ENCODE data around the gene TTC12. TPM values are rescaled to one million over a fixed set of nuclear protein-coding genes. Genes with fewer than 3 reads are reported as not detected.
"Not testable (repeated sequence)": the region's sequence is repeated elsewhere in the genome, so short reads cannot be mapped to it uniquely, and the experiment has no call there.

Gene TTC12
- polyA plus RNA-seq, 6 donors from 2014 or later = 7.4 to 13.3 (median 10.5) TPM

DNA sequence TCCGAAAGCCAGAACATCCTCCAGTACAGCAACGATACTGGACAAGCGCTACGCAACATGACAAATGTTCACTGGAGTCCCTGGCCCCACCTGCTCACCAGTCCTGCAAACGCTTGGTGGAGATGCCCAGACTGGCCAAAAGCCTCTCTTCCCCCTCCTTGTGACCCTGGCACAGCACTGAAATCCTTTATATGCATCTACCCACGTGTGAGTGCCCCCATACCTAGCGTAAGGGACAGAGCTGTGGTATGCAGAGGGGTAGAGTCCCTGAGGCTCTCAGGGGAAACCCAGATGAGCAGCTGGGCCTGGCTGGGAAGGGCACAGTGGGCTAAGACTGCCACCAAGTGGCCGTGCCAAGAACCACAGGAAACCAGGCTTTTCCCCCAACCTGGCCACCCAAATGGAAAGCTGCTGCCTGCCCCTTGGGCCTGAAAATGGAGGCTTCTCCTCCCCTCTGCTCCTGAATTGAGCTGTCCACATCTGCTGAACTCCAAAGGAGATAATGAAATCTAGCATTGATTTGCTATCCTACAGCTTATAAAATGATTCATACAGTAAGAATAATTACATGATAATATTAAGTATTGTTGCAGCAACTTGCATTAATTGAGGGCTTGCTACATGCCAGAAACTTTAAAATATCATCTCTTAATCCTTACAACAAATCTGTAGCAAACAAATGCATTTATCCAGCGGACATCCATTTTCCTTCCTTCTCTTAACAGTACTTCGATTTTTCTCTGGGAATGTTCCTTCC is 24.8 kb upstream of the TTC12 start:
- no peaks in the 10 kb centered on the region for H3K9me3 Mint-ChIP-seq
- H3K27ac Mint-ChIP-seq = no peak overlapping the region
- DNase-seq (peak; percentile 67), ATAC-seq (ENCODE audit: low read depth in 2 of 2) (peak; percentile 100)
- no peak overlapping the region for H3K4me3 Mint-ChIP-seq
- H3K27me3 Mint-ChIP-seq = peaks cover 8 to 23% (median 22%) of the 10 kb centered on the region in 3 donors
- H3K36me3 Mint-ChIP-seq = peaks cover 0 to 6% of the 10 kb centered on the region in 2 donors
- H3K4me1 Mint-ChIP-seq = peaks cover 0 to 6% (median 3%) of the 10 kb centered on the region in 3 donors

DNA sequence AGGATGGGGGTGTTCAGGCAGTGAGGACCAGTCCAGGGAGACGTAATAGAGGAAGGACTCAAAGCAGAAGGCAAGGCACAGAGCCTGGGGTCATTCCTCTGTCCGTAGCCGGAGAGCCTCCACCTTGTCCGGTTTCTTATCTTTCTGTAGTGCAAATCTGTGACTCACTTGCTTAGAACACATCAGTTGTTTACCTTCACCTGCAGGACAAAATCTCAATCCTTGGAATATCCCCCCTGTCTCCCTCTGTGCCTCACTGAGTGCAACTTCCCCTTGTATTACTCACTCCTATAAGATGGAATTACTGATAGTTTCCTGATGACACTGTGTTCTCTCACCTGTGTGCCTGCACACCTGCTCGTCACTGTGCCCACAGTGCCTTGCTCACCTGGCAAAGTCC is 20.4 kb upstream of the TTC12 start:
- Mint-ChIP-seq H3K27ac (no peak overlapping the region), H3K4me3 (no peak overlapping the region)

DNA sequence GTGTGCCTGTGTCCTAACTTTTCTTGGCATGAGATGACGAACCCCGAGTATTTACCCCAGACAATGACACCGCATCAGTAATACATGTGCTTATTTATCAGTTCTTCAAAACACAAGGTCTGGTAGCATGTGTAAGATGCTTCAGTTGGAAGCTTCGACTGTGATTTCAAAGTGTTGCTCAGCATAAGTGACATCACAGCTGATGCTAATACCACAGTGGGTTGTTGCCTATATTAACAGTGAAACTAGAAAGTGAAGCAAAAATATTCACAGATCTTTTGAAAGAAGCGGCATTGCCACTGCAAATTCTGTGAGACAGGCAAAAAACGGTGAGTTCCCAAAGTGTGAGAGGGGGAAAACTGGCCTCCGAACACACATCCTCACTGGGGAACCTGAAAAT is 18.4 kb upstream of the TTC12 start:
- Mint-ChIP-seq H3K4me3 (no peak overlapping the region), H3K27ac (no peak overlapping the region), H3K9me3 (no peaks in the 10 kb centered on the region), H3K27me3 (peaks cover 40 to 69% (median 50%) of the 10 kb centered on the region in 3 donors), H3K4me1 (no peaks in the 10 kb centered on the region), H3K36me3 (peaks cover 0 to 6% of the 10 kb centered on the region in 2 donors)
- DNase-seq (no peak), ATAC-seq (ENCODE audit: low read depth in 2 of 2) (no peak)

More for the DNA sequence above, 20.4 kb upstream of the TTC12 start:
- Mint-ChIP-seq H3K9me3 (no peaks in the 10 kb centered on the region), H3K4me1 (peaks cover 0 to 6% (median 3%) of the 10 kb centered on the region in 3 donors), H3K27me3 (peaks cover 24 to 48% (median 38%) of the 10 kb centered on the region in 3 donors), H3K36me3 (peaks cover 0 to 6% of the 10 kb centered on the region in 2 donors)
- no peak for ATAC-seq (ENCODE audit: low read depth in 2 of 2)
- no peak for DNase-seq

DNA sequence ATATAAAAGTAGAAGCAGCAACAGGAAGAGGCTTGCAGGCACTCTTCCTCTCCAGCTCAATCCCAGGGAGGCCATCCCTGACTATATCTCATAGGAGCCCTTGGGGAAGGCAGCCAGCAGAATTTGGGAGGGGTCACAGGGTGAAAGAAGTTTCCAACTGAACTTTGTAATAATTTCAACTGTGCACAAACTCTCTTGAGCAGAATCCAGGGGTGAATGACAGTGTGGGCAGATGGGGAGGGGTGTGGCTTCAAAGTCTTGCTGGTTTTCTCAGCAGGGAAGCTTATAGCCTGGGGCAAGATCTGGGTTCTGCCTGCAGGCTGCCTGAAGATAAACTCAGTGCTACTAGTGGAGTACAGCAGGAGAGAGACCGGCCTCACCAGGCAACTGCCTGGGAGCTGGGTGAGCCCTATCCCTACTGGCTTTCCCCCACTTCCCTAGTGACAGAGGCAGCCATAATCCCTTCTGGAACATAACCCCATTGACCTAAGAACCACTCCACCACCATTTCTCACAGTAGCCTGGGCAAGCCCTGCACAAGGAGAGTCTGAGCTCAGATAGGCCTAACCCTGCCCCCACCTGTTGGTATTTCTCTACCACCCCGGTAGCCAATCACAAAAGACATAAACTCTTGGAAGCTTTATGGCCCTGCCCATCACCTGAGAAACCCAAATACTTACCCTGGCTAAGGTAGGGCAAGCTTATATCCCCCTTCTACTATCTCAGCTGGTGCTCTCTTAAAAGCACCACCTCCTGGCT is 17.8 kb upstream of the TTC12 start:
- ATAC-seq (ENCODE audit: low read depth in 2 of 2) (no peak), DNase-seq (no peak)
- no peaks in the 10 kb centered on the region for H3K9me3 Mint-ChIP-seq
- peak overlapping the region in 1 of 6 donors; percentile 43 for H3K27ac Mint-ChIP-seq
- peaks cover 45 to 75% (median 56%) of the 10 kb centered on the region in 3 donors for H3K27me3 Mint-ChIP-seq
- no peak overlapping the region for H3K4me3 Mint-ChIP-seq
- H3K36me3 Mint-ChIP-seq = peaks cover 0 to 6% of the 10 kb centered on the region in 2 donors
- no peaks in the 10 kb centered on the region for H3K4me1 Mint-ChIP-seq

DNA sequence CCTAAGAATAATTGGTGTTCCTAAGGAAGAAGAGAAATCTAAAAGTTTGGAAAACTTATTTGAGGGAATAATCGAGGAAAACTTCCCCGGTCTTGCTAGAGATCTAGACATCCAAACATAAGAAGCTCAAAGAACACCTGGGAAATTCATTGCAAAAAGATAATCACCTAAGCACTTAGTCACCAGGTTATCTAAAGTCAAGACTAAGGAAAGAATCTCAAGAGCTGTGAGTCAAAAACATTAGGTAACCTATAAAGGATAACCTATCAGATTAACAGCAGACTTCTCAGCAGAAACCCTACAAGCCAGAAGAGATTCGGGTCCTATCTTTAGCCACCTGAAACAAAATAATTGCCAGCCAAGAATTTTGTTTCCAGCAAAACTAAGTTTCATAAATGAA is 15.9 kb upstream of the TTC12 start:
- H3K9me3 Mint-ChIP-seq; H3K4me1 Mint-ChIP-seq; ATAC-seq (ENCODE audit: low read depth in 2 of 2); H3K36me3 Mint-ChIP-seq; H3K4me3 Mint-ChIP-seq; H3K27ac Mint-ChIP-seq; DNase-seq: not testable (repeated sequence)
- H3K27me3 Mint-ChIP-seq = peaks cover 46 to 69% (median 48%) of the 10 kb centered on the region in 3 donors

DNA sequence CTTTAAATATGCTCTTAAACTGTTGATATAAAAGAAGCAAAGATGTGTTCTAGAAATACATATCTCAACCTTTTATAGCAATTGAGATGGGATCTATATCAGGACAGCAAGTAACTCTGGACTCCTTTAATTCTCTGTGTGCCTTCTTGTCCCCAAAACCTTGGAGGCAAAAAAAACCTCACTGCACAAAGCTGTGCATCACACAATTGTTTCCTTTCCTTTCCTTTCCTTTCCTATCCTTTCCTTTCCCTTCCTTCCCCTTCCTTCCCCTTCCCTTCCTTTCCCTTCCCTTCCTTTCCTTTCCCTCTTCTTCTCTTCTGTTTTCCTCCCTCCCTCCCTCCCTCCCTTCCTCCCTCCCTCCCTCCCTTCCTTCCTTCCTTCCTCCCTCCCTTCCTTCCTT is 9.5 kb upstream of the TTC12 start:
- no peak for ATAC-seq (ENCODE audit: low read depth in 2 of 2)
- Mint-ChIP-seq H3K4me3 (no peak overlapping the region), H3K27me3 (peaks cover 19 to 28% (median 27%) of the 10 kb centered on the region in 3 donors), H3K27ac (no peak overlapping the region), H3K36me3 (no peaks in the 10 kb centered on the region), H3K9me3 (no peaks in the 10 kb centered on the region), H3K4me1 (no peaks in the 10 kb centered on the region)
- no peak for DNase-seq

DNA sequence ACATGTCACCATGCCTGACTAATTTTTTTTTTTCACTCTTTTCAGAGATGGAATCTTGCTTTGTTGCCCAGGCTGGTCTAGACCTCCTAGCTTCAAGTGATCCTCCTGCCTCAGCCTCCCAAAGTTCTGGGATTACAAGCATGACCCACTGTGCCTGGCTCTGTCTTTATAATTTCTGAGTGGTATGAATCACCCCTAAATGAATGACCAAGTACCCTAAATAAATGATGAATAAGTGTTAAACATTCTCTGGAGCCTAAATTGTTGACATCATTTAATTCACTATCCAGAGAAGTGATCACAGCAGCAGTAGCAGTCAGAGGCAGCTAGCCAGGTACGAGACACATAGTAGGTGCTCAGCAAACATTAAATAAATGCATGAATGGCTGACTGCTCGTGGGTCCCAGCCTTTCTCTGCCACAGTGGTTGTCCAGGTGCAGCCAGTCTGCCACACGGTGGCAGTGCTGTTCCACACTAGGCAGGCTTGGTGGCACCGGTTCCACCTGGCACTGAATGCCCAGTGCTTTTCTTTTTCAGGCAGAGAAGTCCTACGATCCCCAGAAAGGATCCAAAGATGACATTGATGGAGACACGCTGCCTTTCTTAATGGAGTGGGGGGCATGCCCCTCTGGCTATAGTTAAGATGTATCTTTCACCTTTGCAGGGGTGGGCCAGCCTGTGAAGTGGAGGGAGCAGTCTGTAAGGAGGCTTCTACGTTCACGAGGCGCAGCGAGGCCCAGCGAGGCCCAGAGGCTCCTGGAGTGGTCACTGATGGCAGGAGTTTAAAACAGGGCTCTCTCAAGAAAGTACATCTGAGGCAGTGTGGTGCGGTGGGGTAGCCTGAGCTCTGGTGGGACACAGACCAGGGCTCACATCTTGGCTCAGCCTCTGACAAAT is 8.7 kb upstream of the TTC12 start:
- DNase-seq (peak; percentile 56), ATAC-seq (ENCODE audit: low read depth in 2 of 2) (peak; percentile 84 to 91)
- no peak overlapping the region for H3K4me3 Mint-ChIP-seq
- no peaks in the 10 kb centered on the region for H3K9me3 Mint-ChIP-seq
- no peaks in the 10 kb centered on the region for H3K36me3 Mint-ChIP-seq
- peaks cover 14 to 21% (median 19%) of the 10 kb centered on the region in 3 donors for H3K27me3 Mint-ChIP-seq
- no peak overlapping the region for H3K27ac Mint-ChIP-seq
- no peaks in the 10 kb centered on the region for H3K4me1 Mint-ChIP-seq

DNA sequence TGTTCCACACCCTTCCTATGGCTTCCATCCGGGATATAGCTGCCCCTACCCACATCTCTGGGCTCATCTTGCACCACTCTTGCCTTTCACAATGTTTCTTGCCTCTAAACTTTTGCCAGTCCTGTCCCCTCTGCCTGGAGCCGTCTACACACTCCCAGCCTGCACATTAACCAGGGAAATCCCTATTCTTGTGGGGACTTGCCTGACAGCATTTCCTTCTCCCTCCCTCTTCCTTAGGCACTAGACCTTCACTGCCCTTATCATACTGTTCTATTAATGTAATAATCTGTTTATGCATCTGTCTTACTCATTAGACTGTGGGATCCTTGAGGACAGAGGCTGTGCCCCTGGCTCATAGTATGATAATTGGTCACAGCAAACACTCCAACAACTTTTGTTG is 5.8 kb upstream of the TTC12 start:
- Mint-ChIP-seq H3K27ac (no peak overlapping the region), H3K27me3 (peaks cover 4 to 9% (median 7%) of the 10 kb centered on the region in 3 donors), H3K4me3 (no peak overlapping the region), H3K36me3 (no peaks in the 10 kb centered on the region), H3K4me1 (peaks cover 1 to 13% (median 3%) of the 10 kb centered on the region in 3 donors), H3K9me3 (no peaks in the 10 kb centered on the region)
- DNase-seq (no peak), ATAC-seq (ENCODE audit: low read depth in 2 of 2) (no peak)

DNA sequence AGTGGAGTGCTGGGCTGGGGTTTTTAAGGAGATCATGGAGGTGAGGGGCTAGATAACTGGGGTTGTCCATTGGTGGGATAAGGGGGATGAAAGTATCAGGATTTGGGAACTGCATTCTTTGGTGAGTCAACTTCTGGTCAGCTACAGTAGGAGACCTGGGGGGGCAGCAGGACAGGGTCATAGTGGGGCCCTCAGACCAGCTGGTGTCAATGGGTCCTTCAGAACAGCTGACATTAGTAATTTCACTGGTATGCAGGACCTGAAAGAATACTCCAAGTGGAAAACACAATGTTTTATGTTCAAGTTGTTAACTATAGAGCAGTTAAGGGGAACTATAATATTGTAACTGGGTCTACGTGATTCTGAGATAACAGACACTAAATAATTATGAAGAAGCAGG is 2.8 kb upstream of the TTC12 start:
- no peak for DNase-seq
- Mint-ChIP-seq H3K9me3 (no peaks in the 10 kb centered on the region), H3K27ac (peak overlapping the region in 2 of 6 donors; percentile 21 to 43), H3K4me1 (peaks cover 13 to 33% (median 18%) of the 10 kb centered on the region in 3 donors), H3K4me3 (peak overlapping the region in 1 of 8 donors; percentile 10), H3K36me3 (no peaks in the 10 kb centered on the region), H3K27me3 (peaks cover 4 to 9% (median 7%) of the 10 kb centered on the region in 3 donors)
- ATAC-seq (ENCODE audit: low read depth in 2 of 2) = no peak

DNA sequence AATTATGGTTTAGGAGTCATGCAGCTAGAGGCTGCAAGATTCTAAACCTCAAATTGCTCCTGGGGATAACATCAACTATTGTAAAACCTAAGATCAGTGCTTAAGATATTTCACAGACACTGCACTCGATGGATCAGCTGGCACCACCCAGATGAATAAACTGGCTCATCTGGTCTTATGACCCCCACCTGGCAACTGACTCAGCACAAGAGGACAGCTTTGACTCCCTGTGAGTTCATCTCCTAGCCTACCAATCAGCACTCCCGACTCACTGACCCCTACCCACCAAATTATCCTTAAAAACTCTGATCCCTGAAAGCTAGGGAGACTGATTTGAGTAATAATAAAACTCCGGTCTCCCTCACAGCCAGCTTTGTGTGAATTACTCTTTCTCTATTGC is 782 bp upstream of the TTC12 start:
- H3K4me1 Mint-ChIP-seq = peaks cover 20 to 38% (median 27%) of the 10 kb centered on the region in 3 donors
- ATAC-seq (ENCODE audit: low read depth in 2 of 2) = no peak
- DNase-seq = no peak
- peaks cover 1 to 6% (median 3%) of the 10 kb centered on the region in 3 donors for H3K27me3 Mint-ChIP-seq
- no peaks in the 10 kb centered on the region for H3K9me3 Mint-ChIP-seq
- H3K4me3 Mint-ChIP-seq = peak overlapping the region; percentile 3 to 94 (median 87)
- peaks cover 15 to 17% of the 10 kb centered on the region in 2 donors for H3K36me3 Mint-ChIP-seq
- peak overlapping the region; percentile 5 to 89 (median 86) for H3K27ac Mint-ChIP-seq

DNA sequence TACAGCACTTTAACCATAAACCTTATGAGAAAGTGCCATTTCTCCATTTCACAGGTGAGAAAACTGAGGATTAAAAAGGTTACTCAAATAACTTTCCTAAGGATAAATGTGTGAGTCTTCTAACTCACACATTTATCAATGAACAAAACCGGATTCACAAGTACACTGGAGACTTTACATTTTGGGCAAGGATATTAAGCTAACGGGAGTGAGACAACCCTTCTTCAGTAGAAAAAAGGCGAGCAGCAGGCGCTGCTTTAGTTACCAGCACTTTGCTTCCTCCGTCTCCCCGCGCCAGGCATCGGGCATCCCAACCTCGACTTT is 356 bp upstream of the TTC12 start:
- H3K4me3 Mint-ChIP-seq = peak overlapping the region; percentile 76 to 94 (median 88)
- H3K27me3 Mint-ChIP-seq = peaks cover 0 to 2% (median 0%) of the 10 kb centered on the region in 3 donors
- no peak for ATAC-seq (ENCODE audit: low read depth in 2 of 2)
- peaks cover 20 to 21% of the 10 kb centered on the region in 2 donors for H3K36me3 Mint-ChIP-seq
- no peak for DNase-seq
- H3K9me3 Mint-ChIP-seq = no peaks in the 10 kb centered on the region
- H3K4me1 Mint-ChIP-seq = peaks cover 20 to 38% (median 27%) of the 10 kb centered on the region in 3 donors
- H3K27ac Mint-ChIP-seq = peak overlapping the region in 5 of 6 donors; percentile 40 to 89 (median 87)

DNA sequence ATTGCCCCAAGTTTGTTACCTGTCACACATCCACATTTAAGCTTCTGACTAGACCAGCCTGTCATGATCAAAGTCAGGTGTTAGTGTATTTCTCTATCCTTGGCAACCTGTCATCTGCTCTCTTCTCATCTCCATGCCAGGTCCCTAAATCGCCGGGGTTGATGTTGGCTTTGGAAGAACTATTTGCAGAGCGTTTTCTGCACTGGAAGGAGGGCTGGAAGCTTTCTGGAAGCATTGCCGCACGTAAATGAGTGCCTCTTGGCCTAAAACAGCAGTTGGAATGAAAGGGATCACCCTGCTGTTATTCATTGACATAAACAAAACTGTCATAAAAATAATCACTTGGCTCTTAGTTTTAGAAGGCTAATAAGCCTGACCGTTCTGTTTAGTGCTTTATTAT is 1.4 kb downstream of the TTC12 start:
- Mint-ChIP-seq H3K4me3 (peak overlapping the region; percentile 51 to 94 (median 87)), H3K36me3 (peaks cover 32% of the 10 kb centered on the region in 2 donors), H3K27me3 (no peaks in the 10 kb centered on the region), H3K4me1 (peaks cover 20 to 38% (median 27%) of the 10 kb centered on the region in 3 donors), H3K9me3 (peaks cover 0 to 2% (median 0%) of the 10 kb centered on the region in 7 donors), H3K27ac (peak overlapping the region; percentile 54 to 95 (median 90))
- ATAC-seq (ENCODE audit: low read depth in 2 of 2) (no peak), DNase-seq (no peak)

DNA sequence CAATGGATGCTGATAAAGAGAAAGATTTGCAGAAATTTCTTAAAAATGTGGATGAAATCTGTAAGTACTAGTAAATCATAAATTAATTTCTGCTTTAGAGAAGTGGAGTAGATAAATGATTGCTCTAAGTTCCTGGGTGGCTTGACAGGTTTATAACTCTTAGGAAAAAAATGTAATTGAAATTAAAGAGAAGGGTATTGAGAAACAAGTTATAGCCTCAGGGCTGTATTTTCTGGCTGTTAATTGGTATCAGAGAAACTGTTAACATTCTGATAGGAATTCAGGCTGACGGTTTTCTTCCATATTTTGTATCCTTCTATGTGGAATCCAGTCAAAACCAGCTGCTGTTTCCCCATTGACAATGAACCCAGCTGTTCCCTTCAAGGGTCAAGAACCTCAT is 1.9 kb downstream of the TTC12 start:
- peak overlapping the region in 4 of 6 donors; percentile 37 to 88 (median 66) for H3K27ac Mint-ChIP-seq
- ATAC-seq (ENCODE audit: low read depth in 2 of 2) = no peak
- peak overlapping the region in 5 of 8 donors; percentile 24 to 94 (median 41) for H3K4me3 Mint-ChIP-seq
- peaks cover 0 to 2% (median 0%) of the 10 kb centered on the region in 7 donors for H3K9me3 Mint-ChIP-seq
- no peaks in the 10 kb centered on the region for H3K27me3 Mint-ChIP-seq
- H3K4me1 Mint-ChIP-seq = peaks cover 20 to 36% (median 27%) of the 10 kb centered on the region in 3 donors
- peaks cover 32% of the 10 kb centered on the region in 2 donors for H3K36me3 Mint-ChIP-seq
- no peak for DNase-seq

Measured in naive B cell (primary cell).